ENCODE data around the gene MAP3K20. TPM values are rescaled to one million over a fixed set of nuclear protein-coding genes. Genes with fewer than 3 reads are reported as not detected.

The MAP3K20 gene
- total RNA-seq, 4 donors from 2014 or later: 43.0 to 76.1 (median 65.2) TPM

DNA sequence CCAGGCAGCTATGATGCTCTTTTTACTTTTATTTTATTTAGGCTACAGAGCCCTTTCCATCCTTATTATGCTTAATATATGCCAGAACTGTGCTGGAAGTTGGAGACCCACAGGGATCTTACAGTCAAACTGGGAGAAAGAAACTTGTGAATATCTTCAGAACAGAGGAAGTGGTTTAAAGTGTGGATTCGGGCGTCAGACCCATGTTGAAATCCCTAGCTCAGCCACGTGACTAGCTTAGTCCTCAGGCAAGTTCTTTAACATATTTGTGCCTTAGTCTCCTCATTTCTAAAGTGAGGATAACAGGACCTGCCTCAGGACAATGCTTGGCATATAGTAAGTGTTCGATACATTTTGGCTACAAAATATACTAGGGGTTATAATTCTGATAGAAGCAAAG is 59.1 kb downstream of the MAP3K20 start:
- TF ChIP-seq, protein P1, sequence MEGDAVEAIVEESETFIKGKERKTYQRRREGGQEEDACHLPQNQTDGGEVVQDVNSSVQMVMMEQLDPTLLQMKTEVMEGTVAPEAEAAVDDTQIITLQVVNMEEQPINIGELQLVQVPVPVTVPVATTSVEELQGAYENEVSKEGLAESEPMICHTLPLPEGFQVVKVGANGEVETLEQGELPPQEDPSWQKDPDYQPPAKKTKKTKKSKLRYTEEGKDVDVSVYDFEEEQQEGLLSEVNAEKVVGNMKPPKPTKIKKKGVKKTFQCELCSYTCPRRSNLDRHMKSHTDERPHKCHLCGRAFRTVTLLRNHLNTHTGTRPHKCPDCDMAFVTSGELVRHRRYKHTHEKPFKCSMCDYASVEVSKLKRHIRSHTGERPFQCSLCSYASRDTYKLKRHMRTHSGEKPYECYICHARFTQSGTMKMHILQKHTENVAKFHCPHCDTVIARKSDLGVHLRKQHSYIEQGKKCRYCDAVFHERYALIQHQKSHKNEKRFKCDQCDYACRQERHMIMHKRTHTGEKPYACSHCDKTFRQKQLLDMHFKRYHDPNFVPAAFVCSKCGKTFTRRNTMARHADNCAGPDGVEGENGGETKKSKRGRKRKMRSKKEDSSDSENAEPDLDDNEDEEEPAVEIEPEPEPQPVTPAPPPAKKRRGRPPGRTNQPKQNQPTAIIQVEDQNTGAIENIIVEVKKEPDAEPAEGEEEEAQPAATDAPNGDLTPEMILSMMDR (IDR thresholded peaks at IDR 0.05; ENCODE audit: low read depth): no peak

DNA sequence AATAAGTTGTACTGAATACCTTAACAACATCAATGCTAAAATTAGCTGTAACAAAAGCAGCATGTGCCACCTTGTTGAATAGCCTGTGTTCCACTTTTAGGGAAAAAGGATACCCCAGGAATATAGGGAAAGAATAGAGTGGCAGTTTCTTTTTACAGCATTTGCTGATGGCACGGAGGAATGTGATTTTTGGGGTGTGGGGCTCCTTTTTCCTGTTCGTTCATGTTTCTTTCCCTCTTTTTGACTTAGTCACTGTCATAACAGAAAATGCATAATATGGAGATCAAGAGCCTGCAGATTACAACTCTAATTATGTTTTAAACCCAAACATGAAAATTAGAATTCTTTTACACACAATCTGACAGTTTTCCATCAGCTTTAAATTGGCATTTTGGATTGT is 60.4 kb downstream of the MAP3K20 start:
- TF ChIP-seq, protein P1 (IDR thresholded peaks at IDR 0.05; ENCODE audit: low read depth): no peak

- TF ChIP-seq, protein P1 (IDR thresholded peaks at IDR 0.05; ENCODE audit: low read depth): no peak
Measured at GRCh38 chr2:173136599-173136998, 61.0 kb downstream of the MAP3K20 start.

GRCh38 chr2:173137610-173138009 is 62.0 kb downstream of the MAP3K20 start:
- TF ChIP-seq, protein P1 (IDR thresholded peaks at IDR 0.05; ENCODE audit: low read depth): no peak

DNA sequence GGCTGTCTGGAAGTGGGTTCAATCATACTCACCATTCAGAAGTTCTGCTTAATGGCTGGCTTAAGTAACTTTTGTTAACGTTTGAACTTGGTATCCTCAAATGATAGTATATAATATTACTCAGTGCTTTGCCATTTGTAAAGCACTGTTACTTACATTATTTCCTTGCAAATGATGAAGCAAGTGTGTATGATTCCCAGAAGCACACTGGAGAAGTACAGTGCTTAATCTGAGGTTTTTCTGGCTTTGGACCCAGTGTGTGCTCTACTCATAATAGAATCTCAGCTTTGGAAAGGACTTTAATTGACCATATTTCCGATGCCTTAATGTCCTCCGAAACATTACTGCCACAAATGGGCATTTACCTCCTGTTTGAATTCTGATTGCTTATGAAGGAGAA is 63.3 kb downstream of the MAP3K20 start:
- TF ChIP-seq, protein P1 (IDR thresholded peaks at IDR 0.05; ENCODE audit: low read depth): no peak

DNA sequence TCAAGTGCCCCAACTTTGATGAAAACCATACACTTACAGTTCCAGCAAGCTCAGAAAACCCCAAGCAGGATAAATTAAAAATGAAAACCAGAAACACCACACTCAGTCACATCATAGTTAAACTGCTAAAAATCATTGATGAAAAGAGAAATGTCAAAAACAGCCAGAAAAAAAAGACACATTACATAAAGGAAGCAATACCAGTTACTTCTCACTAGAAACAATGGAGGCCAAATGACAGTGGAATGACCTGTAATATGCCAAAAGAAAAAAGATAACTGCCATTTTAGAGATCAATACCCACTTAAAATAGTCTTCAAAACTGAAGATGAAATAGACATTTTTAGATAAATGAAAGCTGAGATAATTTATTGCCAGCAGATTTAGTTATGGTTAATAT is 66.0 kb downstream of the MAP3K20 start:
- TF ChIP-seq, protein P1 (IDR thresholded peaks at IDR 0.05; ENCODE audit: low read depth): no peak

DNA sequence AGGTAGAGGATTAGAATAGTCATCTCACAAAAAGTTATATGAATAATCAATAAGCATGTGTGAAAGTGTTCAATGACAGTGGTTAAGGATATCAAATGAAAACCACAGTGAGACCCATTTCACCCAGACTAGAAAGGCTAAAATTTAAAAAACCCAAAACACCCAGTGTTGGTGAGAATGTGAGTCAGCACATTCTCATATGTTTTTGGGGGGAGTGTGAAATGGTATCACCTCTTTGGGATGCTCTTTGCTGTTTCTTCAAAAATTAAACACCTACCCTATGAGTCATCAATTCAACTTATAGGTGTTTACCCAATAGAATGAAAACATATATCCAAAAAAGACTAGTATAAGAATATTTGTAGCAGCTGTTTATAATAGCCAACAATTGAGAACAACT is 69.8 kb downstream of the MAP3K20 start:
- TF ChIP-seq, protein P1 (IDR thresholded peaks at IDR 0.05; ENCODE audit: low read depth): no peak
